ENCODE measurements around the gene C2CD2.
"Not testable (repeated sequence)": the region's sequence is repeated elsewhere in the genome, so short reads cannot be mapped to it uniquely, and the experiment has no call there.

The C2CD2 gene

GRCh38 chr21:41956926-41957729 lies 3.3 kb upstream of the C2CD2 start:
- DNase-seq: no peak

- DNase-seq: no peak
Measured at GRCh38 chr21:41955516-41955915, 1.7 kb upstream of the C2CD2 start.

GRCh38 chr21:41954654-41955499 lies 1.1 kb upstream of the C2CD2 start:
- DNase-seq: no peak

GRCh38 chr21:41953249-41953830 lies 478 bp downstream of the C2CD2 start:
- DNase-seq: no peak

GRCh38 chr21:41952568-41953248 lies 1.1 kb downstream of the C2CD2 start:
- peak; percentile 24 for DNase-seq

GRCh38 chr21:41951876-41952567 lies 1.8 kb downstream of the C2CD2 start:
- no peak for DNase-seq

GRCh38 chr21:41950941-41951351 lies 2.9 kb downstream of the C2CD2 start:
- no peak for DNase-seq

- DNase-seq: not testable (repeated sequence)
Measured at GRCh38 chr21:41949631-41950030, 4.2 kb downstream of the C2CD2 start.

- no peak for DNase-seq
Measured at GRCh38 chr21:41948901-41949300, 4.9 kb downstream of the C2CD2 start.

- DNase-seq: no peak
Measured at GRCh38 chr21:41948078-41948895, 5.5 kb downstream of the C2CD2 start.

GRCh38 chr21:41945982-41946381 lies 7.8 kb downstream of the C2CD2 start:
- no peak for DNase-seq

GRCh38 chr21:41943851-41944250 lies 10.0 kb downstream of the C2CD2 start:
- no peak for DNase-seq

- no peak for DNase-seq
Measured at GRCh38 chr21:41942457-41942856, 11.4 kb downstream of the C2CD2 start.

GRCh38 chr21:41941941-41942340 lies 11.9 kb downstream of the C2CD2 start:
- DNase-seq: no peak

- no peak for DNase-seq
Measured at GRCh38 chr21:41940431-41940830, 13.4 kb downstream of the C2CD2 start.

- no peak for DNase-seq
Measured at GRCh38 chr21:41939391-41939790, 14.4 kb downstream of the C2CD2 start.

- no peak for DNase-seq
Measured at GRCh38 chr21:41933313-41934079, 20.3 kb downstream of the C2CD2 start.

GRCh38 chr21:41932576-41933312 lies 21.1 kb downstream of the C2CD2 start:
- no peak for DNase-seq

GRCh38 chr21:41932191-41932575 lies 21.6 kb downstream of the C2CD2 start:
- no peak for DNase-seq

GRCh38 chr21:41931041-41931451 lies 22.8 kb downstream of the C2CD2 start:
- DNase-seq: no peak

Measured in NCI-H345 (cell line).